ENCODE data around the gene TMEM201. TPM values are rescaled to one million over a fixed set of nuclear protein-coding genes. Genes with fewer than 3 reads are reported as not detected.
A peak's percentile ranks its signal among the peaks of the same experiment; 100 is the strongest.

Gene TMEM201
- total and polyA plus RNA-seq, 8 donors, result 0.61 to 7.6 (median 4.7) TPM

- no peak overlapping the region for H3K4me3 ChIP-seq
- no peak for DNase-seq
- no peak for TF ChIP-seq POLR2AphosphoS5 (IDR thresholded peaks at IDR 0.05)
- no peak for TF ChIP-seq EP300 (IDR thresholded peaks at IDR 0.05)
- no peak for TF ChIP-seq POLR2A (IDR thresholded peaks at IDR 0.05)
- TF ChIP-seq CTCF (IDR thresholded peaks at IDR 0.05), result no peak
- intact Hi-C loops (cut with DNase I; ENCODE audit: low total_unique reads), result loop anchor here (10.0 kb wide), 1 partner anchor 335 kb away; no protein-coding TSS in a partner anchor
- no peaks in the 10 kb centered on the region for H3K9me3 ChIP-seq
- H3K4me1 ChIP-seq, result peaks cover 0 to 7% (median 0%) of the 10 kb centered on the region in 4 donors
- H3K36me3 ChIP-seq, result peaks cover 38 to 86% (median 81%) of the 10 kb centered on the region in 4 donors
- H3K27ac ChIP-seq, result no peak overlapping the region
- WGBS, 5 donors, result 94 to 95% (median 94%) methylated on average over 10 of the region's 10 CpGs
- no peaks in the 10 kb centered on the region for H3K27me3 ChIP-seq
Measured at GRCh38 chr1:9599741-9600140, 11.0 kb downstream of the TMEM201 start.

- H3K4me3 ChIP-seq, result no peak overlapping the region
- no peaks in the 10 kb centered on the region for H3K27me3 ChIP-seq
- WGBS, 5 donors, result 91 to 95% (median 94%) methylated on average over 12 to 39 of the region's 39 CpGs
- H3K9me3 ChIP-seq, result no peaks in the 10 kb centered on the region
- H3K27ac ChIP-seq, result no peak overlapping the region
- peaks cover 0 to under 1% (median 0%) of the 10 kb centered on the region in 4 donors for H3K4me1 ChIP-seq
- DNase-seq, result peak in 1 of 2 donors; percentile 4
- peaks cover 38 to 96% (median 89%) of the 10 kb centered on the region in 4 donors for H3K36me3 ChIP-seq
- intact Hi-C loops (cut with DNase I; ENCODE audit: low total_unique reads), result no loop called here
- no peak for TF ChIP-seq POLR2A (IDR thresholded peaks at IDR 0.05)
- no peak for TF ChIP-seq CTCF (IDR thresholded peaks at IDR 0.05)
- TF ChIP-seq POLR2AphosphoS5 (IDR thresholded peaks at IDR 0.05), result no peak
- TF ChIP-seq EP300 (IDR thresholded peaks at IDR 0.05), result no peak
Measured at GRCh38 chr1:9600861-9601834, 12.4 kb downstream of the TMEM201 start.

- Histone ChIP-seq H3K9me3 (no peaks in the 10 kb centered on the region), H3K27ac (no peak overlapping the region), H3K4me1 (no peaks in the 10 kb centered on the region), H3K36me3 (peaks cover 38 to 97% (median 81%) of the 10 kb centered on the region in 4 donors), H3K27me3 (no peaks in the 10 kb centered on the region), H3K4me3 (no peak overlapping the region)
- intact Hi-C loops (cut with DNase I; ENCODE audit: low total_unique reads), result no loop called here
- 87 to 96% (median 91%) methylated on average over 9 to 26 of the region's 26 CpGs for WGBS, 5 donors
- TF ChIP-seq POLR2AphosphoS5 (IDR thresholded peaks at IDR 0.05) (no peak), CTCF (IDR thresholded peaks at IDR 0.05) (no peak), EP300 (IDR thresholded peaks at IDR 0.05) (no peak), POLR2A (IDR thresholded peaks at IDR 0.05) (no peak)
- DNase-seq, result peak in 1 of 2 donors; percentile 1
Measured at GRCh38 chr1:9601942-9602793, 13.5 kb downstream of the TMEM201 start.

- Histone ChIP-seq H3K27ac (no peak overlapping the region), H3K9me3 (no peaks in the 10 kb centered on the region), H3K4me3 (no peak overlapping the region), H3K36me3 (peaks cover 38 to 97% (median 81%) of the 10 kb centered on the region in 4 donors), H3K27me3 (no peaks in the 10 kb centered on the region), H3K4me1 (no peaks in the 10 kb centered on the region)
- TF ChIP-seq POLR2A (IDR thresholded peaks at IDR 0.05) (no peak), CTCF (IDR thresholded peaks at IDR 0.05) (no peak), EP300 (IDR thresholded peaks at IDR 0.05) (no peak), POLR2AphosphoS5 (IDR thresholded peaks at IDR 0.05) (no peak)
- intact Hi-C loops (cut with DNase I; ENCODE audit: low total_unique reads), result no loop called here
- peak in 1 of 2 donors; percentile 0 for DNase-seq
- WGBS, 5 donors, result 94 to 100% (median 97%) methylated on average over 3 to 9 of the region's 9 CpGs
Measured at GRCh38 chr1:9602794-9603167, 14.1 kb downstream of the TMEM201 start.
